VCaP (cell line): ENCODE measurements around the gene CCDC136.

Experiments
- H3K27ac ChIP-seq: fragments of 450-650 bp; 2 replicates; pipeline ENCODE4 v1.5.1; 2017
- CTCF ChIP-seq: fragments of 450-650 bp; conservative IDR thresholded peaks from 2 replicates; pipeline ENCODE4 v1.5.1; 2017; ENCODE audit warnings: mild to moderate bottlenecking, moderate library complexity

CCDC136 gene

GRCh38 chr7:128827971-128828711, 36.4 kb downstream of the CCDC136 start:
- TF ChIP-seq CTCF: no peak
- no peak overlapping the region for H3K27ac ChIP-seq

DNA sequence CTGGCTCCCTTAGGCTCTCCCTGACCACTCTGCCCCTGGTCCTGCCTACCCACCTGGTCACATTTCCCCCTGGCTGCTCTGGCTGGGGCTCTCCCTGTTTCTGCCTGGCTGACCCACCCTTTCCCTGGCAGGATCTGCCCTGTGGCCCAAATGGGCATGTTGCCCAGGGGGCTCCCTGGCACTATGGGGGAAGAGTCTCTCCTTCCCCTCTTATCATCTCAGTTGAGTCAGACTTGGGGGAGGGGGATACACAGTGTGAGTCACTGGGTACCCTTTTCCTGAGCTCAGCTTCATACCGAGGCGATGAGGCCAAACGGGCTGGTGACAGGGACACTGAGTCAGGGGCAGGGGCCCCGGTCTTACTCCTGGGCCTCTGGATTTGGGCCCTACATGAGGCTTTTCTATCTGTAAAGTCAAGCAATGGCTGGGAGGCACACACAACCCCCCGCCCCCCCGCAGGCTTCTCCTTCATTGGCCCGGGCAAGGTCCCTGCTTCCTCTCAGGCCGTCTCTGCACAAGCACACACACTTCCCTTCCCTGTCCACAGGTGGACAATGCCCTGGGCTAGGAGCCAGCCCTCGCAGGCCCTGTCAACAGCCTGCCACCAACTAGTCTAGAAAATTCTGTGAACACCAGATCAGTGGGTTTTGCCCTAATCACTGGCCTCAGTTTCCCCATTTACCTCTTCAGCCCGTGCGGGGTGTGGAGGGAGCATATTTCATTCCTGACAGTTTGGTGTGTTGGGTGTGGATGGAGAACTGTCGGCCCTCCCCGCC, 37.8 kb downstream of the CCDC136 start:
- no peak for TF ChIP-seq CTCF
- peak overlapping the region; percentile 57; the same call in 1 of the 2 replicates for H3K27ac ChIP-seq

- TF ChIP-seq CTCF: no peak
- peak within 1 kb of the TSS; percentile 57; the same call in 1 of the 2 replicates for H3K27ac ChIP-seq
These were observed 38.7 kb downstream of the CCDC136 start, which contains the start of gene FLNC for GRCh38 chr7:128830231-128831177. Gene FLNC (plus strand): TSS chr7:128830406. CDS start chr7:128830638, 232 bp downstream.

- H3K27ac ChIP-seq: no peak overlapping the region
- no peak for TF ChIP-seq CTCF
These were observed 39.6 kb downstream of the CCDC136 start for GRCh38 chr7:128831178-128831993.

- TF ChIP-seq CTCF: no peak
- no peak overlapping the region for H3K27ac ChIP-seq
These were observed 40.5 kb downstream of the CCDC136 start for GRCh38 chr7:128831994-128832879.

DNA sequence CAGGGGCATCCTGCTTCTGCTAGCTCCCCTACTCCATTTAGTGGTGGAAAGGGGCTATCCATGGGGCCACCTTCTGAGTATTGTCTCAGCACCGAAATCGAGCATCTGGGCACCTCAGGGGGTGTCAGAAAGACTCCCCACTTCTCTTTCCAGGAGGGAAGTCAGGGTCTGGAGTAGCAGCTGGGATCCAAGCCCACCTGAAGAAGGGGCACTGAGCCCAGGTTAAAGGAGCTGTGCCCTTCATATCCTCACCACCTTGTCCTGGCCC, 41.0 kb downstream of the CCDC136 start:
- no peak for TF ChIP-seq CTCF
- no peak overlapping the region for H3K27ac ChIP-seq
